Mesothelial cell of epicardium (in vitro differentiated cells): ENCODE measurements around the gene SNRK. TPM values are rescaled to one million over a fixed set of nuclear protein-coding genes. Genes with fewer than 3 reads are reported as not detected.

ENCODE experiments used
- DNase-seq, 2 experiments: peaks; one replicate each; pipeline ENCODE4 v3.0.0; 2021; ENCODE audit warnings: low spot score in 2 of 2; ENCODE audit not compliant: unreplicated experiment in 2 of 2
- H3K27ac Mint-ChIP-seq: 2 replicates; pipeline ENCODE4 v1.8.0; 2021; ENCODE audit warnings: mixed read lengths
- H3K27me3 Mint-ChIP-seq: 2 replicates; pipeline ENCODE4 v1.8.0; 2021; ENCODE audit warnings: low read depth, mixed read lengths
- H3K36me3 Mint-ChIP-seq: 2 replicates; pipeline ENCODE4 v1.8.0; 2021; ENCODE audit warnings: mixed read lengths
- H3K4me1 Mint-ChIP-seq: 2 replicates; pipeline ENCODE4 v1.8.0; 2021; ENCODE audit warnings: mixed read lengths
- H3K4me3 Mint-ChIP-seq: 2 replicates; pipeline ENCODE4 v1.8.0; 2021; ENCODE audit warnings: mild to moderate bottlenecking, moderate library complexity, mixed read lengths
- H3K9me3 Mint-ChIP-seq: 2 replicates; pipeline ENCODE4 v1.8.0; 2021; ENCODE audit warnings: mixed read lengths
- CTCF ChIP-seq: fragments of 200-600 bp; sonication (generic); IDR thresholded peaks from one replicate; pipeline ENCODE4 v1.5.0; 2021; ENCODE audit warnings: antibody characterized with exemption; ENCODE audit not compliant: unreplicated experiment
- total RNA-seq: library from RNA; stranded (reverse); gene quantifications from 3 replicates; pipeline ENCODE4 v1.2.1, GENCODE V29; 2021

The SNRK gene
- 19.3 to 21.1 TPM (median 20.9 TPM) in 3 replicates for total RNA-seq

- H3K9me3 Mint-ChIP-seq: no peaks in the 10 kb centered on the region
- TF ChIP-seq CTCF: peak; percentile 2
- DNase-seq: peak; percentile 91 to 99
- peak within 1 kb of the TSS; percentile 92 for H3K4me3 Mint-ChIP-seq
- H3K36me3 Mint-ChIP-seq: no peaks in the 10 kb centered on the region
- H3K27me3 Mint-ChIP-seq: peaks cover 13% of the 10 kb centered on the region
- peaks cover 36% of the 10 kb centered on the region for H3K4me1 Mint-ChIP-seq
- H3K27ac Mint-ChIP-seq: peak within 1 kb of the TSS; percentile 97
These were observed at the start of gene SNRK for GRCh38 chr3:43286115-43286840. Gene SNRK (plus strand): TSS chr3:43286540. CDS start chr3:43303204, 16,664 bp downstream.

- H3K36me3 Mint-ChIP-seq: no peaks in the 10 kb centered on the region
- no peak for DNase-seq
- H3K27me3 Mint-ChIP-seq: peaks cover 3% of the 10 kb centered on the region
- no peak overlapping the region for H3K27ac Mint-ChIP-seq
- TF ChIP-seq CTCF: no peak
- peaks cover 18% of the 10 kb centered on the region for H3K9me3 Mint-ChIP-seq
- no peak overlapping the region for H3K4me3 Mint-ChIP-seq
- H3K4me1 Mint-ChIP-seq: no peaks in the 10 kb centered on the region
These were observed 47.5 kb upstream of the SNRK start for GRCh38 chr3:43238801-43239200.

GRCh38 chr3:43239755-43240154 lies 46.6 kb upstream of the SNRK start:
- DNase-seq: no peak
- Mint-ChIP-seq H3K4me3 (no peak overlapping the region), H3K36me3 (no peaks in the 10 kb centered on the region), H3K9me3 (peaks cover 23% of the 10 kb centered on the region), H3K4me1 (no peaks in the 10 kb centered on the region), H3K27ac (no peak overlapping the region), H3K27me3 (peaks cover 10% of the 10 kb centered on the region)
- TF ChIP-seq CTCF: no peak

GRCh38 chr3:43243590-43244587 lies 42.5 kb upstream of the SNRK start:
- Mint-ChIP-seq H3K4me1 (no peaks in the 10 kb centered on the region), H3K36me3 (no peaks in the 10 kb centered on the region), H3K27me3 (peaks cover 31% of the 10 kb centered on the region), H3K4me3 (no peak overlapping the region), H3K9me3 (peaks cover 15% of the 10 kb centered on the region), H3K27ac (no peak overlapping the region)
- no peak for TF ChIP-seq CTCF
- no peak for DNase-seq

- H3K9me3 Mint-ChIP-seq: peaks cover 13% of the 10 kb centered on the region
- H3K36me3 Mint-ChIP-seq: no peaks in the 10 kb centered on the region
- H3K4me1 Mint-ChIP-seq: no peaks in the 10 kb centered on the region
- no peak overlapping the region for H3K4me3 Mint-ChIP-seq
- no peak overlapping the region for H3K27ac Mint-ChIP-seq
- DNase-seq: no peak
- H3K27me3 Mint-ChIP-seq: peaks cover 34% of the 10 kb centered on the region
- no peak for TF ChIP-seq CTCF
These were observed 41.6 kb upstream of the SNRK start for GRCh38 chr3:43244694-43245093.
